Ishikawa (cell line): ENCODE data around the gene VGLL3.

Experiments used
- CEBPB ChIP-seq: IDR thresholded peaks from 2 replicates; pipeline ENCODE4 v1.6.1; 2012
- CREB1 ChIP-seq: IDR thresholded peaks from 2 replicates; pipeline ENCODE4 v1.6.1; 2012; ENCODE audit warnings: low read depth
- EGR1 ChIP-seq: IDR thresholded peaks from 2 replicates; pipeline ENCODE4 v1.6.1; 2012
- EP300 ChIP-seq: IDR thresholded peaks from 2 replicates; pipeline ENCODE4 v1.6.1; 2012; ENCODE audit warnings: borderline replicate concordance
- FOXM1 ChIP-seq: IDR thresholded peaks from 2 replicates; pipeline ENCODE4 v1.6.1; 2012; ENCODE audit warnings: low read depth, borderline replicate concordance
- NFIC ChIP-seq: IDR thresholded peaks from 2 replicates; pipeline ENCODE4 v1.6.1; 2012
- RAD21 ChIP-seq: IDR thresholded peaks from 2 replicates; pipeline ENCODE4 v1.6.1; 2012; ENCODE audit warnings: low read depth
- TAF1 ChIP-seq: IDR thresholded peaks from 2 replicates; pipeline ENCODE4 v1.6.1; 2012; ENCODE audit warnings: low read depth, mild to moderate bottlenecking
- TCF12 ChIP-seq: IDR thresholded peaks from 2 replicates; pipeline ENCODE4 v1.6.1; 2012; ENCODE audit warnings: low read depth
- TEAD4 ChIP-seq: IDR thresholded peaks from 2 replicates; pipeline ENCODE4 v1.6.1; 2012
- YY1 ChIP-seq: IDR thresholded peaks from 2 replicates; pipeline ENCODE4 v1.6.1; 2012; ENCODE audit warnings: low read depth
- ZBTB7A ChIP-seq: IDR thresholded peaks from 2 replicates; pipeline ENCODE4 v1.6.1; 2012; ENCODE audit warnings: low read depth
- TF ChIP-seq, protein P1 (sequence below): IDR thresholded peaks from 2 replicates; pipeline ENCODE4 v1.6.1; 2012; ENCODE audit warnings: low read depth, mild to moderate bottlenecking
- TF ChIP-seq, protein P2 (sequence below): IDR thresholded peaks from 2 replicates; pipeline ENCODE4 v1.6.1; 2012
- TF ChIP-seq, protein P3 (sequence below): IDR thresholded peaks from 2 replicates; pipeline ENCODE4 v1.6.1; 2012

VGLL3 gene

DNA sequence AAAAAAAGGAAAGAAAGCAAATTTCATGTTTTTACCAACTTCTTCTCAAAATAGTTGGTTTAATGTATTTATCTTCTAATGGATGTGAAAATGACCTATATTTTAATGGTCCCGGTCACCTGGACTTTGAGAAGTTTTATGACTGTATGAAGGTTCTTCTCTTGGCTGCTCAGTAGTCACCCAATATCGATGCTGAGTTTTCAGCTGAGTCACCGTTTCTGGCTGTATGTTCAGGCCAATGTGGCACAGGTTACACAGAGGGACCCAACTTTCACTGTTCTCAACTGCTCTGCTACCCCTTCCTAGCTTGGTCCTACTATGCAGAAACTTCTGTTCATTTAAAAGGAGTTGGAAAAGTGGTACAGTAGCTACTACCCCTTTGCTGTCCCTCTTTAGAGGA lies 25.8 kb downstream of the VGLL3 start:
- TF ChIP-seq RAD21 (no peak), CREB1 (no peak), TAF1 (no peak), TCF12 (no peak), EP300 (no peak)

DNA sequence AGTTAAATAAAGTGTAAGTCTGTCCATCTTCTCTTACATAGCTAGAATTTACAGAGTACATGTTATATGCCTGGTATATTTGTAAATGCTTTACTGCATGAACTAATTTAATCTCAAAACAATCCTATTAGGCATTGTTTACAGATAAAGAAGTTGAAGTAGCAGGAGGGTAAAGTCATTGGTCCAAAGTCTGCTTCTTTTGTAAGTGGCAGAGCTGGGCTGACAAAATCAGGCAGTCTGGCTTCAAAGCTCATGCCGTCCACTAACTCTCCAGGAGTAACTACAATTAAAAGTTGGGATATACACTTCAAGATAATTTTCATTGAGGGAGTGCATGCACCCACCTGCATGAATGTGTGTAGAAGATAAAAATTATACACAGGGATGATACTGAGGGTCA lies 27.3 kb downstream of the VGLL3 start:
- TF ChIP-seq EGR1 (no peak), RAD21 (no peak), TCF12 (no peak), CREB1 (no peak), CEBPB (no peak), FOXM1 (no peak), EP300 (no peak), TAF1 (no peak), ZBTB7A (no peak), YY1 (no peak), NFIC (no peak), TEAD4 (no peak)
- TF ChIP-seq, protein P1, sequence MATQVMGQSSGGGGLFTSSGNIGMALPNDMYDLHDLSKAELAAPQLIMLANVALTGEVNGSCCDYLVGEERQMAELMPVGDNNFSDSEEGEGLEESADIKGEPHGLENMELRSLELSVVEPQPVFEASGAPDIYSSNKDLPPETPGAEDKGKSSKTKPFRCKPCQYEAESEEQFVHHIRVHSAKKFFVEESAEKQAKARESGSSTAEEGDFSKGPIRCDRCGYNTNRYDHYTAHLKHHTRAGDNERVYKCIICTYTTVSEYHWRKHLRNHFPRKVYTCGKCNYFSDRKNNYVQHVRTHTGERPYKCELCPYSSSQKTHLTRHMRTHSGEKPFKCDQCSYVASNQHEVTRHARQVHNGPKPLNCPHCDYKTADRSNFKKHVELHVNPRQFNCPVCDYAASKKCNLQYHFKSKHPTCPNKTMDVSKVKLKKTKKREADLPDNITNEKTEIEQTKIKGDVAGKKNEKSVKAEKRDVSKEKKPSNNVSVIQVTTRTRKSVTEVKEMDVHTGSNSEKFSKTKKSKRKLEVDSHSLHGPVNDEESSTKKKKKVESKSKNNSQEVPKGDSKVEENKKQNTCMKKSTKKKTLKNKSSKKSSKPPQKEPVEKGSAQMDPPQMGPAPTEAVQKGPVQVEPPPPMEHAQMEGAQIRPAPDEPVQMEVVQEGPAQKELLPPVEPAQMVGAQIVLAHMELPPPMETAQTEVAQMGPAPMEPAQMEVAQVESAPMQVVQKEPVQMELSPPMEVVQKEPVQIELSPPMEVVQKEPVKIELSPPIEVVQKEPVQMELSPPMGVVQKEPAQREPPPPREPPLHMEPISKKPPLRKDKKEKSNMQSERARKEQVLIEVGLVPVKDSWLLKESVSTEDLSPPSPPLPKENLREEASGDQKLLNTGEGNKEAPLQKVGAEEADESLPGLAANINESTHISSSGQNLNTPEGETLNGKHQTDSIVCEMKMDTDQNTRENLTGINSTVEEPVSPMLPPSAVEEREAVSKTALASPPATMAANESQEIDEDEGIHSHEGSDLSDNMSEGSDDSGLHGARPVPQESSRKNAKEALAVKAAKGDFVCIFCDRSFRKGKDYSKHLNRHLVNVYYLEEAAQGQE: no peak
- TF ChIP-seq, protein P2, sequence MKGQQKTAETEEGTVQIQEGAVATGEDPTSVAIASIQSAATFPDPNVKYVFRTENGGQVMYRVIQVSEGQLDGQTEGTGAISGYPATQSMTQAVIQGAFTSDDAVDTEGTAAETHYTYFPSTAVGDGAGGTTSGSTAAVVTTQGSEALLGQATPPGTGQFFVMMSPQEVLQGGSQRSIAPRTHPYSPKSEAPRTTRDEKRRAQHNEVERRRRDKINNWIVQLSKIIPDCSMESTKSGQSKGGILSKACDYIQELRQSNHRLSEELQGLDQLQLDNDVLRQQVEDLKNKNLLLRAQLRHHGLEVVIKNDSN: no peak
- TF ChIP-seq, protein P3, sequence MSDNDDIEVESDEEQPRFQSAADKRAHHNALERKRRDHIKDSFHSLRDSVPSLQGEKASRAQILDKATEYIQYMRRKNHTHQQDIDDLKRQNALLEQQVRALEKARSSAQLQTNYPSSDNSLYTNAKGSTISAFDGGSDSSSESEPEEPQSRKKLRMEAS: no peak

DNA sequence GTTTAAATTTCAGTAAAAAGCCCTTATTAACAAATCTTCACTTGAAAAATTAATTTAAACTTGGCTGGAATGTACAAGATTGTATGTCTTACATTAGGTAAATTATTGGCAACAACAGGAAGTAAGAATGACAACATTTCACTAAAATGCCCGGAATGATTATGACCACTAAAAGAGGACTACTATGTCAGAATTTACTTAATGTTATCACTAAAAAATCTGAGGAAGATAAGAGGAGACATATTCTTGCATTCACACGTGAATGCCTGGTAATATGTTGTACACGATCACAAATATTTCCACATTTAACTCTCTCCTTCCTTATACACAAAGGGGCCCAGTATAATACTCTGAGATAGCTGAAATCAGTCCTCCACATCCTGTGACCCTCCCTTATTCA lies 29.7 kb downstream of the VGLL3 start:
- TF ChIP-seq EGR1: no peak
- TF ChIP-seq, protein P1: no peak
- TF ChIP-seq ZBTB7A: no peak
- no peak for TF ChIP-seq FOXM1
- TF ChIP-seq, protein P2: no peak
- TF ChIP-seq EP300: no peak
- TF ChIP-seq YY1: no peak
- no peak for TF ChIP-seq TAF1
- no peak for TF ChIP-seq RAD21
- no peak for TF ChIP-seq NFIC
- TF ChIP-seq TCF12: no peak
- no peak for TF ChIP-seq TEAD4
- no peak for TF ChIP-seq CEBPB
- TF ChIP-seq, protein P3: no peak
- no peak for TF ChIP-seq CREB1

DNA sequence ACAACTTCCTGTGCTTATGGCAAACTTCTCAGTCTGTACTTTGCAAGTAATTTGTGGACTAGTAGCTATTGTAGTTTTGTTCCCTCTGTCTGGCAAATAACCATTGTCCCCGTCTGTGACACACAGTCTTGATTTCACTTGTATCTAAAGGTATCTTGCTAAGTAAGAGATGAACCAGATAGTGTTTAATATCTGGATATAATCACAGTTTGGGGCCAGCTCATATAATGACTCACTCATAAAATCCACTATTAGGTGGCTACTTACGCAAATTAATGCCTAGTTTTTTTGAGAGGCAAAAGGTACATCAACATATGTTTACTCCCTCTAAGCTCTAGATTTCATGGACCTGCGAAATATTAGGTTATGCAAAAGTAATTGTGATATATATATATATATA lies 30.4 kb downstream of the VGLL3 start:
- TF ChIP-seq CREB1 (no peak), NFIC (no peak), TEAD4 (no peak)
- TF ChIP-seq, protein P2: no peak

DNA sequence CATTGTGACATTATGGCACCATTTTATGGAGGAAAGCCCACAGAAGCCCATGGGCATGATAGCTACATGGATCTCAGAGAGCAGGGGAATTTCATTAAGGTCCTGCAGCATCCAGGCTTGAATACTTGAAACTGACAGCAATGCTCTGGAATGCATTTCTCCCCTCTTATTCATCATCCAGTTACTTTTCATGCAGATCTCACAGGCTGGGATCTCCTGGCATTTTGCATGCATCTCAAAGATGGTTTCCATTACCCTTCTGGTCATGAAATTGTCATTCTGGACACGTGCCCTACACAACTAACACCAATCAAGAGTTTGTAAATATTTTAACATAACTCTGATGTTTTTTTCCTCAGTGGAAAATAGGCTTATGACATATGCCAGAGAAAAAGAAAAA lies 32.4 kb downstream of the VGLL3 start:
- TF ChIP-seq EGR1 (no peak), CREB1 (no peak), RAD21 (no peak), TAF1 (no peak), TCF12 (no peak), NFIC (no peak), CEBPB (no peak)
- TF ChIP-seq, protein P2: no peak

DNA sequence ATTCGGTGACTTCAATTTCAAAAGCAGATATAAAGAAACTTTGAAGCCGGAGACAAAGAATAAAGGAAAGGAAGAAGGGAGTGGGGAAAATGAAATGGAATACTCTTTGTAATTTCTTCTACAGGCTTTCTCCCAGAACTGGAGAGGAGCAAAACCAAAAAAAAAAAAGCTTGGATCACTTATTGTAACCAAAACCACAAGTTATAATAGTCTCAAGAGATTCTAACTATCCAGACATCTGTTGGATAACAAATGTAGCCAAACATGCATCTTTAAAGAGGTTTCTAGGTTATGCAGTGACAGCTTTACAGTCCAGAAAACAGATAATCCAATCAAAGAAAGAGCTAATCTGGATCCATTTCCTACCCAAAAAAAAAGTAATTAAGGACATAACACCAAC lies 36.2 kb downstream of the VGLL3 start:
- TF ChIP-seq, protein P1: no peak
- TF ChIP-seq FOXM1 (no peak), ZBTB7A (no peak), CREB1 (no peak), TCF12 (no peak), TEAD4 (no peak), TAF1 (no peak), RAD21 (no peak), CEBPB (no peak), YY1 (no peak)
- TF ChIP-seq, protein P3: no peak
